ENCODE measurements around the gene EXOC3L4.

- TF ChIP-seq CTCF (conservative IDR thresholded peaks at IDR 0.05; ENCODE audit: low read length) (no peak), EZH2phosphoT487 (IDR thresholded peaks at IDR 0.05; ENCODE audit: borderline replicate concordance, low read depth, low read length) (no peak)
Observed at GRCh38 chr14:103108749-103109207, 14.3 kb downstream of the EXOC3L4 start.

Data from OCI-LY7 (cell line).